Measurements from ENCODE around the gene ZDHHC4. TPM values are rescaled to one million over a fixed set of nuclear protein-coding genes. Genes with fewer than 3 reads are reported as not detected.
"Not testable (repeated sequence)": the region's sequence is repeated elsewhere in the genome, so short reads cannot be mapped to it uniquely, and the experiment has no call there.

The ZDHHC4 gene
- polyA plus RNA-seq, 2 of the 4 experiments (the other 2 are of a cell fraction), result 42.8 to 118 TPM

GRCh38 chr7:6576024-6576866, 1.0 kb upstream of the ZDHHC4 start:
- POLR2A ChIA-PET, result interaction anchor here (0.7 kb wide), 1 partner anchor 12 kb away, joined by 3 read pairs; no protein-coding TSS in a partner anchor
- CTCF ChIA-PET, result interaction anchor here (0.7 to 5.9 kb wide), 7 partner anchors 10 to 610 kb away, joined by 3 to 58 read pairs (median 4); partner anchors contain the start of gene INTS15
- no peak for DNase-seq (ENCODE audit: low read depth in 1 of 2, low spot score in 1 of 2)
- H3K27ac ChIP-seq, result peak overlapping the region; percentile 93 to 95
- no peaks in the 10 kb centered on the region for H3K9me3 ChIP-seq
- H3K4me2 ChIP-seq, result peak overlapping the region; percentile 84
- TF ChIP-seq EHMT2 (IDR thresholded peaks at IDR 0.05; ENCODE audit: low read depth) (no peak), HOXB13 (CRISPR knock-in tag; IDR thresholded peaks at IDR 0.05; ENCODE audit: low read depth) (no peak), SMC3 (IDR thresholded peaks at IDR 0.05) (no peak), MAFK (IDR thresholded peaks at IDR 0.05; ENCODE audit: partially characterized antibody) (no peak), EP300 (IDR thresholded peaks at IDR 0.05) (no peak), MYC (IDR thresholded peaks at IDR 0.05; ENCODE audit: borderline replicate concordance, low read length) (no peak), BHLHE40 (IDR thresholded peaks at IDR 0.05; ENCODE audit: low read depth, low read length) (no peak), HDAC2 (IDR thresholded peaks at IDR 0.05) (no peak), TP53 (CRISPR knock-in tag; IDR thresholded peaks at IDR 0.05) (no peak), TFCP2L1 (CRISPR knock-in tag; IDR thresholded peaks at IDR 0.05) (no peak), PHF8 (IDR thresholded peaks at IDR 0.05; ENCODE audit: borderline replicate concordance, low read depth) (no peak), NR3C1 (IDR thresholded peaks at IDR 0.05) (no peak)
- no peak for ATAC-seq
- peaks cover 20% of the 10 kb centered on the region for H3K4me1 ChIP-seq
- no peak for FAIRE-seq
- H3K4me3 ChIP-seq, result peak overlapping the region; percentile 77
- WGBS (ENCODE audit: missing lambda C conversion rate), result 70% methylated on average over 14 of the region's 14 CpGs

GRCh38 chr7:6576867-6577368, 336 bp upstream of the ZDHHC4 start:
- CTCF ChIA-PET, result interaction anchor here (3.4 to 5.9 kb wide), 2 partner anchors 12 to 61 kb away, joined by 27 to 58 read pairs; partner anchors contain the start of gene INTS15

GRCh38 chr7:6578114-6579084, 1.1 kb downstream of the ZDHHC4 start:
- peak; percentile 41 to 62 for DNase-seq (ENCODE audit: low read depth in 1 of 2, low spot score in 1 of 2)
- 81% methylated on average over 18 of the region's 18 CpGs for WGBS (ENCODE audit: missing lambda C conversion rate)
- peak overlapping the region; percentile 93 to 95 for H3K27ac ChIP-seq
- peak overlapping the region; percentile 84 for H3K4me2 ChIP-seq
- ChIA-PET CTCF (interaction anchor here (1.2 to 5.9 kb wide), 3 partner anchors 10 to 62 kb away, joined by 6 to 58 read pairs (median 10); partner anchors contain the start of gene INTS15), POLR2A (interaction anchor here (0.5 to 1.8 kb wide), 4 partner anchors 10 to 46 kb away, joined by 3 to 15 read pairs (median 5); partner anchors contain the start of gene INTS15)
- peak overlapping the region; percentile 77 for H3K4me3 ChIP-seq
- no peak for FAIRE-seq
- no peak for TF ChIP-seq USF2 (IDR thresholded peaks at IDR 0.05)
- 0 out of 2 replicates have a peak, but pooled peaks have one; percentile 22 for TF ChIP-seq CHD4 (IDR thresholded peaks at IDR 0.05; ENCODE audit: borderline replicate concordance)
- no peak for TF ChIP-seq FOSL2 (IDR thresholded peaks at IDR 0.05)
- peak; percentile 49 for TF ChIP-seq FOSL2 (CRISPR knock-in tag; IDR thresholded peaks at IDR 0.05)
- peaks cover 20% of the 10 kb centered on the region for H3K4me1 ChIP-seq
- no peaks in the 10 kb centered on the region for H3K9me3 ChIP-seq
- peak; percentile 6 to 18; a peak in 3 of 6 replicates for ATAC-seq

More at GRCh38 chr7:6576867-6577368, 336 bp upstream of the ZDHHC4 start:
- peak overlapping the region; percentile 77 for H3K4me3 ChIP-seq
- not testable (repeated sequence) for FAIRE-seq; H3K9me3 ChIP-seq; DNase-seq (ENCODE audit: low read depth in 1 of 2, low spot score in 1 of 2); ATAC-seq
- POLR2A ChIA-PET, result interaction anchor here (0.7 to 1.3 kb wide), 3 partner anchors 11 to 39 kb away, joined by 3 to 15 read pairs (median 3); partner anchors contain the start of genes INTS15 and ZNF853
- 24% methylated on average over 13 of the region's 14 CpGs for WGBS (ENCODE audit: missing lambda C conversion rate)
- H3K4me1 ChIP-seq, result peaks cover 20% of the 10 kb centered on the region
- peak overlapping the region; percentile 93 to 95 for H3K27ac ChIP-seq
- peak overlapping the region; percentile 84 for H3K4me2 ChIP-seq

Data from A549 (cell line).